ENCODE results near the gene ZFAND3. TPM values are rescaled to one million over a fixed set of nuclear protein-coding genes. Genes with fewer than 3 reads are reported as not detected.
"Not testable (repeated sequence)": the region's sequence is repeated elsewhere in the genome, so short reads cannot be mapped to it uniquely, and the experiment has no call there.

Gene ZFAND3
- total RNA-seq, 2 donors from 2014 or later, result 26.1 to 32.0 TPM

GRCh38 chr6:37947468-37947867 lies 127.9 kb downstream of the ZFAND3 start:
- Mint-ChIP-seq H3K4me1 (peaks cover 39% of the 10 kb centered on the region), H3K4me3 (no peak overlapping the region), H3K27me3 (no peaks in the 10 kb centered on the region), H3K36me3 (ENCODE audit: low read depth) (no peaks in the 10 kb centered on the region), H3K9me3 (no peaks in the 10 kb centered on the region), H3K27ac (no peak overlapping the region)
- ATAC-seq (replicated peaks), result no peak

- H3K9me3 Mint-ChIP-seq; H3K27me3 Mint-ChIP-seq; H3K27ac Mint-ChIP-seq; H3K4me3 Mint-ChIP-seq; ATAC-seq (replicated peaks); H3K36me3 Mint-ChIP-seq (ENCODE audit: low read depth): not testable (repeated sequence)
- peaks cover 44% of the 10 kb centered on the region for H3K4me1 Mint-ChIP-seq
Measured at GRCh38 chr6:37948584-37948983, 129.1 kb downstream of the ZFAND3 start.

- H3K36me3 Mint-ChIP-seq (ENCODE audit: low read depth), result no peaks in the 10 kb centered on the region
- H3K9me3 Mint-ChIP-seq, result no peaks in the 10 kb centered on the region
- H3K27me3 Mint-ChIP-seq, result no peaks in the 10 kb centered on the region
- peak overlapping the region; percentile 12 for H3K4me3 Mint-ChIP-seq
- peak; percentile 72 for ATAC-seq (replicated peaks)
- H3K27ac Mint-ChIP-seq, result no peak overlapping the region
- peaks cover 39% of the 10 kb centered on the region for H3K4me1 Mint-ChIP-seq
Measured at GRCh38 chr6:37952027-37952426, 132.5 kb downstream of the ZFAND3 start.

GRCh38 chr6:37954791-37955190 lies 135.3 kb downstream of the ZFAND3 start:
- H3K27me3 Mint-ChIP-seq, result no peaks in the 10 kb centered on the region
- H3K36me3 Mint-ChIP-seq (ENCODE audit: low read depth), result no peaks in the 10 kb centered on the region
- ATAC-seq (replicated peaks), result no peak
- peaks cover 28% of the 10 kb centered on the region for H3K4me1 Mint-ChIP-seq
- H3K9me3 Mint-ChIP-seq, result no peaks in the 10 kb centered on the region
- H3K27ac Mint-ChIP-seq, result no peak overlapping the region
- H3K4me3 Mint-ChIP-seq, result no peak overlapping the region

- Mint-ChIP-seq H3K27ac (no peak overlapping the region), H3K4me1 (peaks cover 17% of the 10 kb centered on the region), H3K27me3 (no peaks in the 10 kb centered on the region), H3K4me3 (no peak overlapping the region), H3K36me3 (ENCODE audit: low read depth) (no peaks in the 10 kb centered on the region), H3K9me3 (no peaks in the 10 kb centered on the region)
- no peak for ATAC-seq (replicated peaks)
Measured at GRCh38 chr6:37956711-37957275, 137.3 kb downstream of the ZFAND3 start.

- Mint-ChIP-seq H3K27ac (no peak overlapping the region), H3K9me3 (no peaks in the 10 kb centered on the region), H3K4me3 (no peak overlapping the region), H3K36me3 (ENCODE audit: low read depth) (peaks cover 11% of the 10 kb centered on the region), H3K27me3 (no peaks in the 10 kb centered on the region), H3K4me1 (peaks cover 16% of the 10 kb centered on the region)
- no peak for ATAC-seq (replicated peaks)
Measured at GRCh38 chr6:37959061-37959460, 139.5 kb downstream of the ZFAND3 start.

- H3K9me3 Mint-ChIP-seq, result no peaks in the 10 kb centered on the region
- H3K36me3 Mint-ChIP-seq (ENCODE audit: low read depth), result peaks cover 14% of the 10 kb centered on the region
- no peak overlapping the region for H3K27ac Mint-ChIP-seq
- ATAC-seq (replicated peaks), result peak; percentile 52
- H3K4me1 Mint-ChIP-seq, result peaks cover 22% of the 10 kb centered on the region
- H3K27me3 Mint-ChIP-seq, result no peaks in the 10 kb centered on the region
- H3K4me3 Mint-ChIP-seq, result no peak overlapping the region
Measured at GRCh38 chr6:37960139-37960935, 140.8 kb downstream of the ZFAND3 start.

GRCh38 chr6:37962481-37963080 lies 143.1 kb downstream of the ZFAND3 start:
- Mint-ChIP-seq H3K4me1 (peaks cover 34% of the 10 kb centered on the region), H3K36me3 (ENCODE audit: low read depth) (peaks cover 27% of the 10 kb centered on the region)
- H3K27me3 Mint-ChIP-seq; H3K9me3 Mint-ChIP-seq; H3K4me3 Mint-ChIP-seq; ATAC-seq (replicated peaks); H3K27ac Mint-ChIP-seq: not testable (repeated sequence)

GRCh38 chr6:37965964-37966676 lies 146.6 kb downstream of the ZFAND3 start:
- peak; percentile 98 for ATAC-seq (replicated peaks)
- Mint-ChIP-seq H3K36me3 (ENCODE audit: low read depth) (peaks cover 27% of the 10 kb centered on the region), H3K4me1 (peaks cover 45% of the 10 kb centered on the region)

GRCh38 chr6:37966801-37967200 lies 147.3 kb downstream of the ZFAND3 start:
- Mint-ChIP-seq H3K36me3 (ENCODE audit: low read depth) (peaks cover 27% of the 10 kb centered on the region), H3K27ac (no peak overlapping the region), H3K27me3 (no peaks in the 10 kb centered on the region), H3K9me3 (no peaks in the 10 kb centered on the region), H3K4me1 (peaks cover 43% of the 10 kb centered on the region), H3K4me3 (no peak overlapping the region)
- no peak for ATAC-seq (replicated peaks)

More at GRCh38 chr6:37965964-37966676, 146.6 kb downstream of the ZFAND3 start:
- Mint-ChIP-seq H3K27me3 (no peaks in the 10 kb centered on the region), H3K27ac (peak overlapping the region; percentile 62), H3K4me3 (no peak overlapping the region), H3K9me3 (no peaks in the 10 kb centered on the region)

- ATAC-seq (replicated peaks), result no peak
- Mint-ChIP-seq H3K27ac (peak overlapping the region; percentile 26), H3K27me3 (no peaks in the 10 kb centered on the region), H3K36me3 (ENCODE audit: low read depth) (peaks cover 22% of the 10 kb centered on the region), H3K9me3 (no peaks in the 10 kb centered on the region), H3K4me1 (peaks cover 39% of the 10 kb centered on the region), H3K4me3 (no peak overlapping the region)
Measured at GRCh38 chr6:37967651-37968050, 148.1 kb downstream of the ZFAND3 start.

GRCh38 chr6:37971266-37971665 lies 151.7 kb downstream of the ZFAND3 start:
- peaks cover 16% of the 10 kb centered on the region for H3K36me3 Mint-ChIP-seq (ENCODE audit: low read depth)

GRCh38 chr6:37971711-37972390 lies 152.3 kb downstream of the ZFAND3 start:
- no peak for ATAC-seq (replicated peaks)
- Mint-ChIP-seq H3K9me3 (no peaks in the 10 kb centered on the region), H3K4me3 (no peak overlapping the region), H3K36me3 (ENCODE audit: low read depth) (peaks cover 15% of the 10 kb centered on the region), H3K27ac (no peak overlapping the region), H3K4me1 (peaks cover 18% of the 10 kb centered on the region), H3K27me3 (no peaks in the 10 kb centered on the region)

More at GRCh38 chr6:37971266-37971665, 151.7 kb downstream of the ZFAND3 start:
- peaks cover 18% of the 10 kb centered on the region for H3K4me1 Mint-ChIP-seq
- H3K4me3 Mint-ChIP-seq, result no peak overlapping the region
- no peak for ATAC-seq (replicated peaks)
- H3K9me3 Mint-ChIP-seq, result no peaks in the 10 kb centered on the region
- H3K27me3 Mint-ChIP-seq, result no peaks in the 10 kb centered on the region
- H3K27ac Mint-ChIP-seq, result no peak overlapping the region

All from activated T-helper 17 cell treated with anti-CD3 and anti-CD28 coated beads, Interleukin-2, amount 50 U/mL, for 72 hours (primary cell).